LoVo (cell line): ENCODE data around the gene SMR3B.

Experiments
- DNase-seq: peaks from one replicate; pipeline ENCODE4 v3.0.0-alpha.2; 2016; ENCODE audit warnings: low spot score

Gene SMR3B

DNA sequence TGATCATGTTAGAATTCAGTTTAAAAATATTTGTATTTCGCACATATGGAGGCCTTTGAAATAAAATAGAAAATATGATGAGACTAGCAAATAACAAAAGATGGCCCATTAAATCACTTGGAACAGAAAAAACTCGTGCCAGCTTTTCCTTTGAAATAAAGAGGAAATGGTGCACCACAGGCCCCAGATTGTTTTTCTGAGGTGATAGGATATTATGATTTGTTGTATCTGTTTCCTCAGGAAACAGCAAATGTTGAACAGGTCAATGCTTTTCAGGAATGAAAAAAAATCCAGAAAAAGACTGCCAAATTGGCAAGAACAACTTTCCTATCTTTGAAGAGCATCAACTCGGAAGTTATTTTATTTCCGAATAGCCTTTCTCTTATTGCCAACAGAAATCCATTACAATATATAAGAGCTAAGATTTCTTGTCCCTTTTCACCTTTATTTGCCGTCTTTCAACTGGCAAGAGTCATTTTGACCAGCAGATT, at the start of gene SMR3B:
TSS of gene SMR3B (plus strand) at position 441 of the 491 bp plus-strand sequence. CDS start 1,380 bp downstream, outside the sequence.
- no peak for DNase-seq

DNA sequence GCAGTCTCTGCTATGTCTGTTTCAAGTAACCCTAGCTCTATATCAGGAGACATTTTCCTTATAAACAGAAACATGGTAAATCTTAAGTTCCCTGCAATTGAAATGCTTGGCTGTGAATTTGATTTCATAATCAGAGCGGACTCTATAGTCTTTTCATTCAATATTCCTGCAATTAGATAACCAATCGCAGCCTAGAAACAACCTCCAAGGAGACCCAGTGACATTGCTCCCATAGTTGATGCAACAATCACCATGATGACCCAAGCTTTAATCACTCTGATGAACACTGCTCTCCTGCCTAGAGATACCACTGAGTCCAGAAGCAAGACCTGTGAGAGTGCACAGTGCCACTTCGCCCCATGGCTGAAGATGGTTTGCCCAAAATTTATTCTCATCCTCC, 48.2 kb upstream of the SMR3B start, which contains the start of gene CABS1:
TSS of gene CABS1 (plus strand) at position 301 of the 400 bp plus-strand sequence. CDS start at position 360, 59 bp downstream.
- no peak for DNase-seq

DNA sequence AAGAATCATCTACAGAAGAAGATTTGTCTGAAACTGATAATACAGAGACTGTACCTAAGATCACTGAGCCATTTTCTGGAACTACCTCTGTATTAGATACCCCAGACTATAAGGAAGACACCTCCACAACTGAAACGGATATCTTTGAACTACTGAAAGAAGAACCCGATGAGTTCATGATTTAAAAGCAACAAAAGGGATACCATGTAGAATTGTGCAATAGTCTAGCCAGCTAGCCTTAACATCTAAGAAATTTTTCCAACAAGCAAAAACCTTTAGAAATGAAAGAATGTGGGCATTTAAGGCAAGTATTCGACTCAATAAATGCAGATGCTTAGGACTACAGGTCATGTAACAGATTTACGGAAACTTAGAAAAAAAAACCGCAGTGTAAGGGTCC, 46.9 kb upstream of the SMR3B start:
- no peak for DNase-seq

DNA sequence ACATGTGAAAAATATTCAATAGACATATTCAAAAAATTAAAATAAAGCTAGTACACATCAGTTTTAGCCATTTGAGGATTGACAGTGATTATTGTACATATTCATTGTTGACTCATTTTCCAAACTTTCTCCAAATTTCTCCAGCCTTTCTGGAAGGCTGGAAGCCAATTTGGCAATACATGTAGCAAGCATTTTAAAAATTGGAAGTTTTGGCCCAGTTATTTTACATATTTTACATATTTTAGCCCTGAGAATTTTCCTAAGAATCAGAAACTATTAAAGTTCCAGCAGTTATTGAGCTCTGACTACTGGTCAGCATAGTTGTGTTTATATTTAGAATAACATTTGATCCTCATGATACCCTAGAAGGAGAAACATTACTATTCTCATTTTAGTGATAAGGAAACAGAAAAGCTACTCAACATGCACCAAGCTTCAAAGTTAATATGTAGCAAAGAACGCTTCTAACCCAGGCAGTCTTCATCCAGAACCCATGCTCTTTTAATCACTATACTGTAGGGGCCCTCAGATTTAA, 45.0 kb upstream of the SMR3B start:
- DNase-seq: no peak

DNA sequence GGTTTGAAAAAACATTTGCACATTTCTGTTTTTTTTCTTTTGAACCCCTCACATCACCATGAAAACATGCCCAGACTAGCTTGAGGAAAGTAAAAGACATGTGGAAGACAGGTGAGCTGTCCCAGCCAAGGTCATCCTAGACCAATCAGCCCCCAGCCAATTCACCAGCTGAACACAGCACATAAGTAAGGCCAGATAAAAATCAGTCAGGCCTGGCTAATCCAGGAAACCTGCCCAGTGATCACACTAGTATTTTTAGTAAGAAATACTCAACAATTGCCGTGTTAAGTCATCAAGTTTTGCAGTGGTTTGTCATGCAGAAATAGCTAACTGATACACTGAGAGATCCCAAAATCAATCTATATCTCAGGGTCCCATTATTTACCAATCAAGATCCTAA, 26.7 kb upstream of the SMR3B start:
- no peak for DNase-seq

DNA sequence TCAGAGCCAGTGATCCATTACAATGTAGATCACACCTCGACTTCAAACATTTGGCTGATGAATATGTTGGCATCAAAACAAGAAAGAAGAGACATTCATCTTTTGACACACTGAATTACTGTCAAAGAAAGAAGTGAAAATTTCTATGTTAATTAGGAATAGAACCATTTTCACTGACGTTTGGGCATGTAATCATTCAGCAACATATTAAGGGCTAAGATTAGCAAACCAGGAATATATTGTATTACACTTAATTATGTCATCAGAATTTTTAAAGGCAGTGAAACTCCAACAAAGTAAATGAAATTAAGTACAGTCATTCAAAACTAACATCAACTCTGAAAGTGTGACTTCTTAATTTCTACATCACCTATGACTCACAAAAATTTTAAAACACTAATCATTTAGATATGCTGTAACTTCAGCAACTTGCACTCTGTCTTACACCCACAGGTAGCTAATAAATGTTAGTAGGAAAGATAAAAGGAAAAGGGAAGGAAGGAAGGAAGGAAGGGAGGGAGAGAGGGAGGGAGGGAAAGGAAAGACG, 23.7 kb upstream of the SMR3B start:
- DNase-seq: no peak

DNA sequence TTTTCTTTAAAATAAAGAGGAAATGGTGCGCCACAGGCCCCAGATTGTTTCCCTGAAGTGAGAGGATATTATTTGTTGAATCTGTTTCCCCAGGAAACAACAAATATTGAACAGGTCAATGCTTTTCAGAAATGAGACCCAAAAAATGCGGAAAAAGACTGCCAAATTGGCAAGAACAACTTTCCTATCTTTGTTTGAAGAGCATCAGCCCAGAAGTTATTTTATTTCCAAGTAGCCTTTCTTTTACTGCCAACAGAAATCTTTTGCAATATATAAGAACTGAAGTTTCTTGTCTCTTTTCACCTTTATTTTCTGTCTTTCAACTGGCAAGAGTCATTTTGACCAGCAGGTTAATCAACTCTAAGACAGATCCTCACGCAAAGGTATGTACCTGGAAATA, 22.5 kb upstream of the SMR3B start, which contains the start of gene SMR3A:
TSS of gene SMR3A (plus strand) at position 301 of the 400 bp plus-strand sequence. CDS start 1,356 bp downstream, outside the sequence.
- no peak for DNase-seq

DNA sequence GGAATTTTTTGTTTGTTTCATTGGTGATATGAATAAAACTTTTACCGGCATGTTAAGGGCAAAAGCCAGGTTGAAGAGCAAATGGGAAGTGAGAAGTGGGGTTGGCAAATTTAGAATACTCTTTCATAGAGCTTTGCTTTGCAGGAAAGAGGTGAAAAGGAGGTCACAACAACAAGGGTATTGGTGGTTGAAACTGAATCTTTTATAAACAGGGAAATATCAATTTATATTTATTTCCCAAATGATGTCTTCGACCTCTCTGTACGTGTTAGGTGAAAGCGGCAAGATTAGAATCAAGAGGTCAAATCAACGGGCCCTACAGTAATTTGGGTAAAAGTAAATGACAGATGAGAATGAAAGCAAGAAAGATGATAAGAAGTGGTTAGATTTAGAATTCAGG, 18.9 kb upstream of the SMR3B start:
- DNase-seq: no peak

DNA sequence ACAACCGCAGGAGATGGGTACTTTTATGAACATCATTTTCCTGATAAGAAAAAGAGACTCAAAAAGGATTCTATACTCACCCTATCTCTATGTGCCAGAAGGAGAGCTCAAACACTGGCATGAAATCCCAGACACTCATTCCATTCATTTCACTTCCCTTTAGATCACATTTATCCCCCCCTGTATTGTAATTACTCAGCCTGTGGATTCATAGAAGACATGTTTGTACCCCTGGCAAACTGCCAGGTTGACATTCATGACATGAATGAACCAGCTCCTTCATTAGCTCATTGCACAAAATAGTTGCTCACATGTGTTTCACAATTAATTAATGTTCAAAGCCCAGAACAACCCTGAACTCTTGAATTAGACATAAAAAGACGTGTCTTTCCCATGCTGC, 17.5 kb upstream of the SMR3B start:
- no peak for DNase-seq

DNA sequence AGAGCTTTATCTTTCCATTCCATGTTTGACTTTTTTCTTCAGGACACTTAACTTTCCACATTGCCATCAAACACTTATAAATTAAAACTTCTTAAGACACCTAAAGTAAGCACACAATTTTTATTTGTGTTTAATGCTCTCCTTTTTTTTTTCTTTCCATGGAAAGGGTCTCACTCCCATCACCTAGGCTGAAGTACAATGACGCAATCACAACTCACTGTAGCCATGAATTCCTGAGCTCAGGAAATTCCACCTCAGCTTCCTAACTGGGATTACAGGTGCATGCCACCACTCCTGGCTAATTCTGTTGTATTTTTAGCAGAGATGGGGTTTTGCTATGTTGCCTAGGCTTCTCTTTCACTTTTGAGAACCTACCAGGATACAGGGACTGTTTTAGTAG, 15.1 kb upstream of the SMR3B start:
- no peak for DNase-seq

DNA sequence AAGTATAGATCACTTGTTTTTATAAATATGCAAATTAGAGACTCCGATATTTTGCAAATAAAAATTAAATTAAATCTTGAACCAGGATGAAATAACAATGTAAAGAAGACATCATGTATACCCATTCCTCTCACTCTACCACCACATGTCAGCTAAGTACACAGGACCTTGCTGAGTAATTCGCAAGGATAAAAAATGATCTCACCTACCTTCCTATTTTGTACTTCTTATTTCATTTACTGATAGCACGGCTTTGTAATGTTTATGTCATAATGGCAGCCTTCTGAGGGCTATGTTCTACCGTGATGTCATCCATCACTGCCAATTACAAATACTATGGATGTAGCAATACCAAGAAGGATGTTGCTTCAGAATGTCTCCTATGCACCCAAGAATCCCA, 10.9 kb upstream of the SMR3B start:
- no peak for DNase-seq

DNA sequence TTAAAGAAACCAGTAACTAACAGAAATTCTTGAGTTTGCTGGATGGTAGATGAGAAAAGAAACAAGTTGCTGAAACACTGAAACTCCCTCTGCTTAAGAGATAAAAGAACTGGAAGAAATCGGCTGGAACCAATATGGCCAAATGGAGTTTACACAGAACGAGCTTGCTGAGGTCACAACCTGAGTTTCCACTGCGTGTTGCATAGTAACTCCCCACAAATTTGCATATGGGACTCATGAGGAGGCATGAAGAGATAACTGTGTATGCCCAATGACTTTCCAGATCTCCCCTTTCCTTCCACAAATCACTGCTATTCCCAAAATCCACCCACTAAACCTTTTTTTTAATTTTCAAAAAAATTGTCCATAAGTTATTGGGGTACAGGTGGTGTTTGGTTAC, 10.2 kb upstream of the SMR3B start:
- no peak for DNase-seq

DNA sequence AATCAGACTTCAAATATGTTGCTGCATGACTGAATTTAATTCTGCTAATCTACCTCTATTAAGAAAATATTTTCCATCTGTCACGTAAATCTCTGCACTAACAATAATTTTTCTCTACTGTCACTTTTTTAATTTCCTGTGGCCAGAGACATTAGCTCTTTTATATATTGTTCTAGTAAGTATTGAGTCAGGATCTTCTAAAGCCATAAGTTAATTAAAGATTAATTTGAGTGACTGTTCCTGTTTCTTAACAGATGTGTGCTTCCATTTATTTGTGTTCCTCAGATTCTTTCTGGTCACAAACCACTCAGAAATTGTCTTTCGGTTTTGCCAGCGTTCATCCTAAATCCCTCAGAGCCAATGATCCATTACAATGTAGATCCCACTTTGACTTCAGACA, 2.4 kb upstream of the SMR3B start:
- no peak for DNase-seq

DNA sequence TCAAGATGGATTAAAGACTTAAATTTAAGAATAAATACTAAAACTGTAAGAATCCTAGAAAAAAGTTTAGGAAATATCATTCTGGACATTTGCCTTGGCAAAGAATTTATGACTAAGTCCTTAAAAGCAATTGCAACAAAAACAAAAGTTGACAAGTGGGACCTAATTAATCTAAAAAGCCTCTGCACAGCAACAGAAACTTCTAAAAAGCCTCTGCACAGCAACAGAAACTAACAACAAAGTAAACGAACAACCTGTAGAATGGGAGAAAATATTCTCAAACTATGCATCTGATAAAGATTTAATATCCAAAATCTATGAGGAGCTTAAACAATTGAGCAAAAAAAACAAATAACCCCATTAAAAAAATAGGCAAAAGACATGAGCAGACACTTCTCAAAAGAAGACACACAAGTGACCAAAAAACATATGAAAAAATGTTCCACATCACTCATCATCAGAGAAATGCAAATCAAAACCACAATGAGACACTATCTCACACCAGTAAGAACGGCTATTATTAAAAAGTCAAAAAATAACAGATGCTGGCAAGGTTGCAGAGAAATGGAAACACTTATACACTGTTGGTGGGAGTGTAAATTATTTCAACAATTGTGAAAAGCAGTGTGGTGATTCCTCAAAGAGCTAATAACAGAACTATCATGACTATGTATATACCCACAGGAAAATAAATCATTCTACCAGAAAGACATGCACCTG, 9.3 kb downstream of the SMR3B start:
- no peak for DNase-seq

DNA sequence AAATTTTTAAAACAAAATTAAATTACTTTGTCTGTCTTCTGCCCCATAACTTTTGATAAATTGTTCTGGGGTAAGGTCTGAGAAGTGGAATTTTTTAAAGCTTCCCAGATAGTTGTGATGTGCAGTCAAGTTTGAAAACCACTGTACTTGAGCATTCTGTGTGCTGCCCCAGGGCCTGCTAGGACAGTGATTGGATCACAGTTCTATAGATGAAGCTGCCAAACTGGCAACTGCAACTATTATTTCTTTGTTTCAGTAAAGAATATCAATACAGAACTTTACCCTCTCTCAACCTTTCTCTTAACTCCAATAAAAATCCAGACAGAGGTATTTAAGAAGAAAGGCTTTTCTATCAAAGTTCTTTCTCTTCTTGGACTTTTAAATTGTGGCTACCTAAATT, 14.6 kb downstream of the SMR3B start, which contains the start of gene OPRPN:
TSS of gene OPRPN (plus strand) at position 361 of the 400 bp plus-strand sequence. CDS start 1,346 bp downstream, outside the sequence.
- DNase-seq: no peak

DNA sequence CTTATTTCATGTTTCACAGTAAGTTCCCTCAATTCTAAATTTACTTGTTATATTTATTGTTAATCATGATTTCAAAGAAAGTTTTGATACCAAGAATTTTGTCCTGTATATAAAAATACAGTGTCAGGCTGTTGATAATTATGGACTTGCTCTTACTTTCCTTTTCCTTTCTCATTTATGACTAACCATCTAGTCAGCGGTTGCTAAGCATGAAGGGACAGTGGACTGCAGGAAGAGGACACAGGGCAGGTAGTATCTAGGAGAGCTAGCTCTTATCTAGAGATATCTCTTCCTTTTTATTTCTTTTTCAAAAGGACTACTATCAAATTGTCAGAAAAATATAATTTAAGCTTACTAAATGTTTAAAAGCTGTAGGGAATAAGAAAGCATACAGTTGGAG, 16.4 kb downstream of the SMR3B start:
- no peak for DNase-seq

DNA sequence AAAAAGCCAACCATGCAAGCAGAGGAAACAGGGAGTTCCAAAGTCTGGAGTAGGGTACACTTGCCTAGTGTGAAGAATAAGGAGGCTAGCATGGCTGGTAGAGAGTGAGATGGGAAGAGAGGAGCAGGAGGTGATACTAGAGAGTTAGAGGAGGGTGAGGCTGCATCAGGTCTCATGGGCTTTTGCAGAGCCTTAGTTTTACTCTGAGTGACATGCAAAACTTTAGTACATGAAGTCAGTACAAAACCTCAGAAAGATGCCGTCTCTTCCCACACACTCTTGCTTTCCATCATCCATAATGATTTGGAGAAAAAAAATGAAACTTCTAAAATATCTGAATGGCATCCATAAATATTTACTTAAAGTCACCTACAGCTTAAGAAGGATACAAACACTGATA, 19.8 kb downstream of the SMR3B start:
- DNase-seq: no peak

DNA sequence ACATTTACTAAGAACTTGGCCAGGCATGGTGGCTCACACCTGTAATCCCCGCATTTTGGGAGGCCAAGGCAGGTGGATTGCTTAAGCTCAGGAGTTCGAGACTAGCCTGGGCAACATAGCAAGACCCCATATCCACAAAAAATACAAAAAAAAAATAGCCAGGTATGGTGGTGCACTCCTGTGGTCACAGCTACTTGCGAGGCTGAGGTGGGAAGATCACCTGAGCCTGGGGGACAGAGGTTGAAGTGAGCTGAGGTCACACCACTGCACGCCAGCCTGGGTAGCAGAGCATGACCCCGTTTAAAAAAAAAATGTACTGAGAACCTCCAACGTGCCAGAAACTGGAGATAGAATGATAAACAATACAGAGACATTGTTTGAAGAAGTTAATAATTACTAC, 22.8 kb downstream of the SMR3B start:
- no peak for DNase-seq

DNA sequence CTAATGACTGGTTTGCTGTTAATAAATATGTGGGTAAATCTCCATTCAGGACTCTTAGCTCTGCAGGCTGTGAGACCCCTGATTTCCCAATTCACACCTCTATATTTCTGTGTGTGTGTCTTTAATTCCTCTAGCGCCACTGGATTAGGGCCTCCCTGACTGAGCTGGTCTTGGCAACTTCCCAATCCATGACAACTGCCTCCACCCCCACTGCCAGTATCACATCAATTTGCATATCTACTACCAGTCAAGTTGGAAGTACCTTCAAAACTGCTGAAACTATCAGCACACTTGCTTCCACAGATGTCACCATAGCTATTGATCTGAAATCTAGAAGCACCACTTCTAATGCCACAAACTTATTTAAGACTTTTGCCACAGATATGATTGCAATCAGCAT, 42.4 kb downstream of the SMR3B start:
- DNase-seq: no peak

DNA sequence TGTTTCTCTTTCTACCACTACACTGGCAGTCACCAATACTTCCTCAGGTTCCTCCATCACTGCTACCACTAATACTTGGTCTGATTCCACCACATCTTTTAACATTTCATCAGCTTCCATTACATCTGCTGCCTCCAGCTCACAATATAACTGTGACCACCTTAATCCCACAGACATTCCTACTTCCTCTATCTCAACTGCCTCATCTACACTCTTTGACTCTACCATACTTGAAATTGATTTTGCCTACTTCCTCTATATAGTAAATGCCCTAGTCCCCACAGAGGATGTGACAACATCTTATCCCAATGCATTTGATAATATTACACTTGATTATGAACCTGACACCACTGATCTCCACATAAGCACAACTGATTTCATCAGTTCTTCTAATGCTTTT, 43.9 kb downstream of the SMR3B start:
- no peak for DNase-seq

DNA sequence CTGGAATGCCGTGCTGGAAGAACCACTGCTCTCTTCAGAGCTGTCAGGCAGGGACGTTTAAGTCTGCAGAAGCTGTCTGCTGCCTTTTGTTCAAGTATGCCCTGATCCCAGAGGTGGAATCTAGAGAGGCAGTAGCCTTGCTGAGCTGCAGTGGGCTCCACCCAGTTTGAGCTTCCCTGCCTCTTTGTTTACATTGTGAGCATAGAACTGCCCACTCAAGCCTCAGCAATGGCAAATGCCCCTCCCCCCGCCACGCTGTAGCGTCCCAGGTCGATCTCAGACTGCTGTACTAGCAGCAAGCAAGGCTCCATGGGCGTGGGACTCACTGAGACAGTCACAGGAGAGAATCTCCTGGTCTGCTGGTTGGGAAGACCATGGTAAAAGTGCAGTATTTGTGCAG, 54.3 kb downstream of the SMR3B start:
- DNase-seq: no peak
